H9 (cell line): ENCODE results near the gene ASCC1. TPM values are rescaled to one million over a fixed set of nuclear protein-coding genes. Genes with fewer than 3 reads are reported as not detected.

ENCODE experiments used
- DNase-seq: peaks from one replicate; pipeline ENCODE4 v3.0.0-alpha.2; 2017
- H2AFZ ChIP-seq: one replicate; pipeline ENCODE4 v1.6.1; 2013; ENCODE audit warnings: mild to moderate bottlenecking, low read length, control low read depth, moderate library complexity
- H2AK5ac ChIP-seq: 2 replicates; pipeline ENCODE4 v1.6.1; 2013; ENCODE audit warnings: low read length, control low read depth, mixed read lengths; ENCODE audit not compliant: insufficient read length
- H2BK120ac ChIP-seq: one replicate; pipeline ENCODE4 v1.6.1; 2013; ENCODE audit warnings: low read depth, mild to moderate bottlenecking, low read length, control low read depth, inconsistent platforms; ENCODE audit not compliant: poor library complexity, severe bottlenecking
- H2BK12ac ChIP-seq: 2 replicates; pipeline ENCODE4 v1.6.1; 2013; ENCODE audit warnings: low read length, control low read depth, mixed read lengths, low read depth; ENCODE audit not compliant: insufficient read length
- H2BK15ac ChIP-seq: 2 replicates; pipeline ENCODE4 v1.6.1; 2013; ENCODE audit warnings: low read depth, low read length, control low read depth
- H2BK20ac ChIP-seq: one replicate; pipeline ENCODE4 v1.6.1; 2013; ENCODE audit warnings: low read depth, mild to moderate bottlenecking, low read length, control low read depth, inconsistent platforms; ENCODE audit not compliant: poor library complexity, severe bottlenecking
- H2BK5ac ChIP-seq: 2 replicates; pipeline ENCODE4 v1.6.1; 2013; ENCODE audit warnings: low read length, control low read depth, mixed read lengths; ENCODE audit not compliant: insufficient read length
- H3K14ac ChIP-seq: 2 replicates; pipeline ENCODE4 v1.6.1; 2013; ENCODE audit warnings: low read length, control low read depth; ENCODE audit not compliant: insufficient read depth
- H3K18ac ChIP-seq: 2 replicates; pipeline ENCODE4 v1.6.1; 2013; ENCODE audit warnings: low read depth, mild to moderate bottlenecking, mixed read lengths, low read length, control low read depth; ENCODE audit not compliant: insufficient read length
- H3K23ac ChIP-seq: 2 replicates; pipeline ENCODE4 v1.6.1; 2013; ENCODE audit warnings: low read length, control low read depth, mixed read lengths, low read depth; ENCODE audit not compliant: insufficient read length
- H3K23me2 ChIP-seq: 2 replicates; pipeline ENCODE4 v1.6.1; 2013; ENCODE audit warnings: low read depth, mild to moderate bottlenecking, mixed read lengths, low read length, control low read depth; ENCODE audit not compliant: insufficient read length, poor library complexity, severe bottlenecking
- H3K27ac ChIP-seq: 2 replicates; pipeline ENCODE4 v1.5.1; 2013; ENCODE audit warnings: low read length, control low read depth, mixed read lengths, low read depth; ENCODE audit not compliant: insufficient read length
- H3K27me3 ChIP-seq: 2 replicates; pipeline ENCODE4 v1.6.1; 2013; ENCODE audit warnings: low read length, control low read depth, inconsistent platforms; ENCODE audit not compliant: insufficient read depth
- H3K4ac ChIP-seq: 2 replicates; pipeline ENCODE4 v1.6.1; 2013; ENCODE audit warnings: low read depth, mild to moderate bottlenecking, control low read depth, inconsistent platforms, low read length, moderate library complexity
- H3K4me1 ChIP-seq: 2 replicates; pipeline ENCODE4 v1.6.1; 2013; ENCODE audit warnings: low read length, control low read depth, inconsistent platforms; ENCODE audit not compliant: insufficient read depth
- H3K4me2 ChIP-seq: 2 replicates; pipeline ENCODE4 v1.6.1; 2013; ENCODE audit warnings: low read length, control low read depth, mixed read lengths; ENCODE audit not compliant: insufficient read length, insufficient read depth
- H3K56ac ChIP-seq: 2 replicates; pipeline ENCODE4 v1.6.1; 2013; ENCODE audit warnings: low read depth, mild to moderate bottlenecking, mixed read lengths, low read length, control low read depth; ENCODE audit not compliant: insufficient read length
- H3K79me1 ChIP-seq: 2 replicates; pipeline ENCODE4 v1.6.1; 2013; ENCODE audit warnings: low read depth, mild to moderate bottlenecking, moderate library complexity, low read length, control low read depth, inconsistent platforms; ENCODE audit not compliant: insufficient read depth, poor library complexity, severe bottlenecking
- H3K79me2 ChIP-seq: 2 replicates; pipeline ENCODE4 v1.6.1; 2013; ENCODE audit warnings: low read length, control low read depth, inconsistent platforms; ENCODE audit not compliant: insufficient read depth
- H3K9ac ChIP-seq: 2 replicates; pipeline ENCODE4 v1.6.1; 2013; ENCODE audit warnings: low read length, control low read depth, mixed read lengths; ENCODE audit not compliant: insufficient read length; ENCODE audit errors: extremely low read depth
- H3K9me3 ChIP-seq: one replicate; pipeline ENCODE4 v1.6.1; 2013; ENCODE audit warnings: low read depth, low read length, inconsistent platforms; ENCODE audit not compliant: control insufficient read depth
- H3T11ph ChIP-seq: one replicate; pipeline ENCODE4 v1.6.1; 2013; ENCODE audit warnings: mild to moderate bottlenecking, low read length, control low read depth, inconsistent platforms
- H4K20me1 ChIP-seq: one replicate; pipeline ENCODE4 v1.6.1; 2013; ENCODE audit not compliant: control insufficient read depth, insufficient read length, insufficient read depth
- H4K5ac ChIP-seq: 2 replicates; pipeline ENCODE4 v1.6.1; 2013; ENCODE audit warnings: low read depth, mild to moderate bottlenecking, mixed read lengths, low read length, control low read depth; ENCODE audit not compliant: insufficient read length
- H4K8ac ChIP-seq: replicated peaks from 2 replicates; pipeline ENCODE4 v1.6.1; 2013; ENCODE audit warnings: low read length, control low read depth, mixed read lengths, low read depth; ENCODE audit not compliant: insufficient read length
- H4K91ac ChIP-seq: 2 replicates; pipeline ENCODE4 v1.6.1; 2013; ENCODE audit warnings: low read depth, mild to moderate bottlenecking, moderate library complexity, mixed read lengths, low read length, control low read depth; ENCODE audit not compliant: insufficient read length
- H3K27ac Mint-ChIP-seq, 3 experiments: 2 replicates in 2 of 3; 3 replicates in 1 of 3; pipeline ENCODE4 v1.8.0; 2020 to 2021; ENCODE audit warnings: mixed read lengths in 3 of 3, mild to moderate bottlenecking in 1 of 3, moderate library complexity in 1 of 3
- H3K27me3 Mint-ChIP-seq: 2 replicates; pipeline ENCODE4 v1.8.0; 2021; ENCODE audit warnings: low read depth, mild to moderate bottlenecking, moderate library complexity, mixed read lengths
- H3K36me3 Mint-ChIP-seq, 3 experiments: 2 replicates in 2 of 3; 3 replicates in 1 of 3; pipeline ENCODE4 v1.8.0; 2020 to 2021; ENCODE audit warnings: low read depth in 3 of 3, mixed read lengths in 3 of 3; ENCODE audit not compliant: insufficient read depth in 1 of 3
- H3K4me1 Mint-ChIP-seq, 2 experiments: 2 replicates each; pipeline ENCODE4 v1.8.0; 2020; ENCODE audit warnings: mixed read lengths in 2 of 2
- H3K4me3 Mint-ChIP-seq, 2 experiments: 2 replicates in 1 of 2; 3 replicates in 1 of 2; pipeline ENCODE4 v1.8.0; 2020 to 2021; ENCODE audit warnings: mild to moderate bottlenecking in 2 of 2, mixed read lengths in 2 of 2, moderate library complexity in 1 of 2
- H3K9me3 Mint-ChIP-seq, 2 experiments: 2 replicates in 1 of 2; 3 replicates in 1 of 2; pipeline ENCODE4 v1.8.0; 2020; ENCODE audit warnings: mild to moderate bottlenecking in 2 of 2, mixed read lengths in 2 of 2, moderate library complexity in 1 of 2
- CTCF ChIP-seq: fragments of 200-600 bp; sonication (generic); conservative IDR thresholded peaks from 3 replicates; pipeline ENCODE4 v1.8.0; 2021; ENCODE audit warnings: antibody characterized with exemption, mild to moderate bottlenecking
- WGBS: extraction: QIAGEN DNeasy Blood & Tissue Kit; methylation state at CpG from one replicate; pipeline ENCODE4 v1.1.7; 2013; ENCODE audit warnings: missing lambda C conversion rate, low lambda C conversion rate, mixed read lengths; ENCODE audit not compliant: insufficient read length; ENCODE audit errors: extremely low coverage; 5-methylcytosine and 5-hydroxymethylcytosine counted together
- total RNA-seq: library from RNA; stranded (reverse); gene quantifications from 2 replicates; pipeline ENCODE4 v1.2.1, GENCODE V29; 2021

ASCC1 gene
- total RNA-seq, 1 experiment from 2014 or later: 41.2 TPM

DNA sequence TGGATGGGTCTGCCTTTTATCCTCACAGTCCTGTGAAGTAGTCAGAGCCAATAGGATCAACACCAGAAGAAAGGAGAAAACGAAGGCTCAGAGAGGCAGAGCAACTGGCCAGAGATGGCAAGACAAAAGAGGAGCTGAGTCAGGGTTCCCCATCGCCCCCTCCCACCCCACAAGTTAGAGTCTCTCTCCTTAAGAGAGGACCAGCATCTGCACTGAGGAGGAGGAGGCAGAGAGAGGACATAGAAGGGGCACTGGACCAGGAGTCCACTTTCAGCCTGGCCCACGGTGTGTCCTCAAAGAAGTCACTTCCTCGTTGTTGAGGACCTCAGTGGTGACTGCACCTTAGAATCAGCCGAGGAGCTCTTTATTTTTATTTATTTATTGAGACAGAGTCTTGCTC is 139.3 kb downstream of the ASCC1 start:
- Histone ChIP-seq H2BK12ac (no peak overlapping the region), H3K23me2 (no peaks in the 10 kb centered on the region), H4K8ac (no peak overlapping the region), H3K27me3 (no peaks in the 10 kb centered on the region), H3K79me1 (no peaks in the 10 kb centered on the region), H2BK5ac (no peak overlapping the region), H3K23ac (no peak overlapping the region), H4K20me1 (no peaks in the 10 kb centered on the region), H3K4me1 (no peaks in the 10 kb centered on the region), H4K91ac (no peak overlapping the region), H2AK5ac (no peak overlapping the region), H2AFZ (no peak overlapping the region), H2BK15ac (no peak overlapping the region), H4K5ac (no peak overlapping the region), H3K4me2 (no peak overlapping the region), H3K9me3 (no peaks in the 10 kb centered on the region), H2BK20ac (no peak overlapping the region), H2BK120ac (no peak overlapping the region), H3T11ph (no peak overlapping the region), H3K14ac (no peak overlapping the region), H3K27ac (no peak overlapping the region), H3K56ac (no peak overlapping the region), H3K4ac (no peak overlapping the region), H3K18ac (no peak overlapping the region), H3K9ac (no peak overlapping the region), H3K79me2 (no peaks in the 10 kb centered on the region)
- H3K4me1 Mint-ChIP-seq: peaks cover 6 to 28% of the 10 kb centered on the region in 2 experiments; a peak in 3 of 4 replicates
- H3K36me3 Mint-ChIP-seq: no peaks in the 10 kb centered on the region
- 0 out of 7 replicates have a peak overlapping the region, but pooled peaks of 1 of the 3 experiments have one; percentile 57 for H3K27ac Mint-ChIP-seq
- H3K4me3 Mint-ChIP-seq: no peak overlapping the region
- no peaks in the 10 kb centered on the region; the same call in none of the 2 replicates for H3K27me3 Mint-ChIP-seq
- no peaks in the 10 kb centered on the region for H3K9me3 Mint-ChIP-seq
- DNase-seq: no peak
- no CpG with 5 or more reads among the region's 5 CpGs for WGBS
- no peak for TF ChIP-seq CTCF
